Suprapubic skin (tissue), 4 donors: Measurements from ENCODE around the gene YKT6. TPM values are rescaled to one million over a fixed set of nuclear protein-coding genes. Genes with fewer than 3 reads are reported as not detected.

Experiments used
- DNase-seq, 2 donors: peaks; one replicate each; pipeline ENCODE4 v3.0.0-alpha.2; 2019; ENCODE audit warnings: low spot score in 2 of 2
- H3K27ac ChIP-seq: fragments of 200-600 bp; sonication (generic); one replicate; pipeline ENCODE4 v1.5.1; 2019
- H3K27me3 ChIP-seq: fragments of 200-600 bp; sonication (generic); one replicate; pipeline ENCODE4 v1.5.1; 2019
- H3K36me3 ChIP-seq: fragments of 200-600 bp; sonication (generic); one replicate; pipeline ENCODE4 v1.5.1; 2019
- H3K4me1 ChIP-seq: fragments of 200-600 bp; sonication (generic); one replicate; pipeline ENCODE4 v1.5.1; 2019
- H3K4me3 ChIP-seq: fragments of 200-600 bp; sonication (generic); one replicate; pipeline ENCODE4 v1.5.1; 2019; ENCODE audit warnings: mild to moderate bottlenecking
- H3K9me3 ChIP-seq: fragments of 200-600 bp; sonication (generic); one replicate; pipeline ENCODE4 v1.5.1; 2019
- EP300 ChIP-seq: sonication (generic); formaldehyde crosslinking; IDR thresholded peaks from one replicate; pipeline ENCODE4 v1.6.1; 2017; ENCODE audit warnings: antibody characterized with exemption
- POLR2A ChIP-seq, 2 donors: fragments of 450-650 bp; IDR thresholded peaks; one replicate each; pipeline ENCODE4 v1.6.1; 2017; ENCODE audit warnings: antibody characterized with exemption in 2 of 2, mild to moderate bottlenecking in 2 of 2, moderate library complexity in 2 of 2
- POLR2AphosphoS5 ChIP-seq, 3 donors: sonication (generic); formaldehyde crosslinking; IDR thresholded peaks; one replicate each; pipeline ENCODE4 v1.6.1; 2017; ENCODE audit warnings: antibody characterized with exemption in 3 of 3
- WGBS: methylation state at CpG from one replicate; pipeline ENCODE4 v1.1.5; 2018; 5-methylcytosine and 5-hydroxymethylcytosine counted together
- total RNA-seq, 4 donors: library from RNA; depleted of rRNA; stranded (reverse); fragments of >200 nt; gene quantifications; one replicate each; pipeline ENCODE4 v1.1.0, GENCODE V29; 2016
- TF ChIP-seq, protein P1 (sequence below), 2 donors: fragments of 200-600 bp in 1 of 2; fragments of 450-650 bp in 1 of 2; sonication (generic) in 1 of 2; IDR thresholded peaks; one replicate each; pipeline ENCODE4 v1.5.1; 2016 to 2019; ENCODE audit warnings: antibody characterized with exemption in 2 of 2, mild to moderate bottlenecking in 1 of 2, moderate library complexity in 1 of 2

YKT6 gene
- total RNA-seq, 4 donors from 2014 or later = 40.6 to 52.1 (median 43.5) TPM

DNA sequence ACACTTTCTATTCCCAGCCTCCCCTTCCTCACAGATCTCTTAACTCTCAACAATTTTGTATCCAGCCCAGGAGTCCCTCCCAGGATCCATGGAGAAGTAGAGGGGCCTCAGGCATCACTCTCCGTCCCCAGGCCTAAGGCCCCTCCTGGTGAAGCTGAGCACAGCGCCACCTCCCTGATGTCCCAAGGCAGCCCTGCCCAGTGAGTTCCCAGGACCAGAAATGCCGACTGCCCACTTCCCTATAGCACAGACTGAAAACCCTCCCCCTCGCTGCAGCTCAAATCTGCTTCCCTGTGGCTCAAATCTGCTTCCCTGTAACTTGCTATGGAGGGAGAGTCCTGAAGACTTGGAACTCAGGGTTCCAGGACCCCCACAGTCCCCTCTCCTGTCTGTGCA lies 35.6 kb downstream of the YKT6 start:
- no peak overlapping the region for H3K27ac ChIP-seq
- TF ChIP-seq, protein P1, sequence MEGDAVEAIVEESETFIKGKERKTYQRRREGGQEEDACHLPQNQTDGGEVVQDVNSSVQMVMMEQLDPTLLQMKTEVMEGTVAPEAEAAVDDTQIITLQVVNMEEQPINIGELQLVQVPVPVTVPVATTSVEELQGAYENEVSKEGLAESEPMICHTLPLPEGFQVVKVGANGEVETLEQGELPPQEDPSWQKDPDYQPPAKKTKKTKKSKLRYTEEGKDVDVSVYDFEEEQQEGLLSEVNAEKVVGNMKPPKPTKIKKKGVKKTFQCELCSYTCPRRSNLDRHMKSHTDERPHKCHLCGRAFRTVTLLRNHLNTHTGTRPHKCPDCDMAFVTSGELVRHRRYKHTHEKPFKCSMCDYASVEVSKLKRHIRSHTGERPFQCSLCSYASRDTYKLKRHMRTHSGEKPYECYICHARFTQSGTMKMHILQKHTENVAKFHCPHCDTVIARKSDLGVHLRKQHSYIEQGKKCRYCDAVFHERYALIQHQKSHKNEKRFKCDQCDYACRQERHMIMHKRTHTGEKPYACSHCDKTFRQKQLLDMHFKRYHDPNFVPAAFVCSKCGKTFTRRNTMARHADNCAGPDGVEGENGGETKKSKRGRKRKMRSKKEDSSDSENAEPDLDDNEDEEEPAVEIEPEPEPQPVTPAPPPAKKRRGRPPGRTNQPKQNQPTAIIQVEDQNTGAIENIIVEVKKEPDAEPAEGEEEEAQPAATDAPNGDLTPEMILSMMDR (IDR thresholded peaks at IDR 0.05) = no peak
- no peak for TF ChIP-seq POLR2AphosphoS5 (IDR thresholded peaks at IDR 0.05)
- no peak for TF ChIP-seq EP300
- TF ChIP-seq POLR2A (IDR thresholded peaks at IDR 0.05) = no peak
- H3K36me3 ChIP-seq = no peaks in the 10 kb centered on the region
- no peaks in the 10 kb centered on the region for H3K27me3 ChIP-seq
- H3K9me3 ChIP-seq = no peaks in the 10 kb centered on the region
- DNase-seq = no peak
- 57% methylated on average over 4 of the region's 4 CpGs for WGBS
- no peaks in the 10 kb centered on the region for H3K4me1 ChIP-seq
- H3K4me3 ChIP-seq = no peak overlapping the region

DNA sequence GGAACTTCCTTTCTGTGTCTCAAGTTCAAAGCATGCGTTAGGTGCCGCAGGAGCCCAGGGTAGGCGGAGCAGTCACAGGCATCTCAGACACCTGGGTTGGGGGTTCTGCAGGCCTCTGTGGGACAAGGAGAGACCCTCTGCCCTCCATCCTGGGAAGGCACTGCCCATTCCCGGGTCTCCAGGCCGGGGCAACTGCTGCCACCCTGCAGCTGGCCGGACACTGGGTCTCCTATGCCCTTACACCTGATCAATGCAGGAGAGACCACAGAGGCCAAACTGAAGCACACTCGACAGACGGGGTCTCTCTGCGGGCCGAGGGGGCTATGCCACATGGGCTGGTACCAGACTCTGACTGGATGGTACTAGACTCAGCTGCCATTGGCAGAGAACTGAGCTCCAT lies 36.9 kb downstream of the YKT6 start:
- Histone ChIP-seq H3K9me3 (no peaks in the 10 kb centered on the region), H3K27ac (no peak overlapping the region), H3K27me3 (peaks cover 4% of the 10 kb centered on the region), H3K4me3 (no peak overlapping the region), H3K4me1 (no peaks in the 10 kb centered on the region), H3K36me3 (no peaks in the 10 kb centered on the region)
- no peak for TF ChIP-seq POLR2A (IDR thresholded peaks at IDR 0.05)
- no peak for TF ChIP-seq POLR2AphosphoS5 (IDR thresholded peaks at IDR 0.05)
- TF ChIP-seq, protein P1 (IDR thresholded peaks at IDR 0.05) = no peak
- TF ChIP-seq EP300 = no peak
- no peak for DNase-seq
- no CpG with 5 or more reads among the region's 10 CpGs for WGBS

DNA sequence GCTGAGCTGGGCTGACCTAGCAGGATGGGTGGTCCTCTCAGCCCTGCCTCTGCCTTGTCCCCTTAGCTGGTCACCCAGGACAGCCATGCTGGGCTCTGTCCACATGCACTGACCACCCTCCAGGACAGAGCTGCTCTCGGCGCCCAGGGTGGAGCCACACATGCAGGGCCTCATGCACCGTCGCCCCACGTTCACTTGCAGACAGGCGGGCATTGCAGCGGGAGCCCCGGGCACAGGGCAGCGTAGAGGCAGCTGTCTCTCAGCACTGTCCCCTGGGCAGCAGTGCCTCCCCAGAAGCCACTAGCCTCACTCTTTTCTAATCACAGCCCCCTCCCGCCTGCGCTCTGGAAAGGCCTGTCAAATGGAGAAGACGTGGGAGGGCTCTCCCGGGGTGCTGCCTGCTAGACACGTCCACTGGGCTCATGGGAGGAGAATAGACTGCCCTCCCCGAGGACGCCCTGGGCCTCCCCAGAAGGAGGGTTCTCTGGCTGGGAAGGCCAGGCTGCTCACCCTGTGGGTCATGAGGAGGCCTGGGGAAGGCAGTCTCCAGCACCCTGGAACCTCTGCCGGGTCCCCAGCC lies 37.4 kb downstream of the YKT6 start:
- Histone ChIP-seq H3K4me1 (no peaks in the 10 kb centered on the region), H3K4me3 (no peak overlapping the region), H3K9me3 (no peaks in the 10 kb centered on the region), H3K27ac (no peak overlapping the region), H3K27me3 (peaks cover 4% of the 10 kb centered on the region), H3K36me3 (no peaks in the 10 kb centered on the region)
- DNase-seq = no peak
- WGBS = 86% methylated on average over 16 of the region's 17 CpGs
- no peak for TF ChIP-seq EP300
- TF ChIP-seq POLR2AphosphoS5 (IDR thresholded peaks at IDR 0.05) = no peak
- TF ChIP-seq POLR2A (IDR thresholded peaks at IDR 0.05) = no peak
- TF ChIP-seq, protein P1 (IDR thresholded peaks at IDR 0.05) = no peak

DNA sequence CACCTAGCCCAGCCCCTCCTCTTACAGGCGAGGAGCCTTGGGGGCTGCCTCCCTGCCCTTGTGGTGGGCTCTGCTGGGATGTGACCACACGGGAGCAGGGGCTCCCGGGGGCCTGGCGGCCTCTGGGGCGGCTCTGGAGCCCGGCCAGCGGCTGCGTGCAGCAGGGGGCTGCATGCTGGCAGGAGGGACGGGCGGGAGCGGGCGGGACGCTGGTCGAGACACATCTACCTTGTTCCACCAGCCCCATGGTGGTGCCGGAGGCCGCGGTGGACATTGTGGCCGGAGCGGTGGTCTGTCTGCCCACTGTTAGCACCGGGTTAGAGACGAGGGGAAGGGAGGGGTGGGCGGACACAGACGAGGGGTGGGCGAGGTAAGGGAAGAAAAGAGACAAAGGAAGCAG lies 38.6 kb downstream of the YKT6 start:
- Histone ChIP-seq H3K4me3 (no peak overlapping the region), H3K9me3 (no peaks in the 10 kb centered on the region), H3K4me1 (no peaks in the 10 kb centered on the region), H3K27ac (no peak overlapping the region), H3K27me3 (peaks cover 4% of the 10 kb centered on the region), H3K36me3 (no peaks in the 10 kb centered on the region)
- TF ChIP-seq, protein P1 (IDR thresholded peaks at IDR 0.05) = no peak
- TF ChIP-seq EP300 (no peak), POLR2AphosphoS5 (IDR thresholded peaks at IDR 0.05) (no peak), POLR2A (IDR thresholded peaks at IDR 0.05) (no peak)
- DNase-seq = no peak
- 78% methylated on average over 14 of the region's 24 CpGs for WGBS

DNA sequence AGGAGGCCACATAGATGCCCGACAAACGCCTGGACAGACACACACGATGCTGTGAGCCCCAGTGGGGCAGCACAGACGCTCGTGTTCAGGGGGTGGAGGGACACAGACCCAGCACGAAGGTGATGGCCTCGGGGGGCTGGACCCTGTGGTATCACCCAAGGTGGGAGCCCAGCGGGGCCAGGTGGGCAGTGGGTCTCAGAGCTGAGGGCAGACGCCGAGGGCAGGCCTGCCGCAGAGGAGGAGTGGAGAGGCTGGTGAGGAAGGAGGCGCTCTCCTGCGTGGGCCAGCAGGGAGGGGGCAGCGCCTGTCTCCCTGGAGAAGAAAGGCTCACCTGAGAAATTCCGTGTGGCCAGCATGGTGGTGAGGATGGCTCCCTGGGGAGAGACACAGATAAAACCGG lies 39.6 kb downstream of the YKT6 start:
- Histone ChIP-seq H3K4me3 (no peak overlapping the region), H3K4me1 (no peaks in the 10 kb centered on the region), H3K9me3 (no peaks in the 10 kb centered on the region), H3K27ac (no peak overlapping the region), H3K36me3 (no peaks in the 10 kb centered on the region), H3K27me3 (peaks cover 4% of the 10 kb centered on the region)
- 76% methylated on average over 13 of the region's 16 CpGs for WGBS
- no peak for DNase-seq
- TF ChIP-seq POLR2AphosphoS5 (IDR thresholded peaks at IDR 0.05) = no peak
- TF ChIP-seq, protein P1 (IDR thresholded peaks at IDR 0.05) = no peak
- no peak for TF ChIP-seq EP300
- TF ChIP-seq POLR2A (IDR thresholded peaks at IDR 0.05) = no peak
